ENCODE measurements around the gene EMD.
A peak's percentile ranks its signal among the peaks of the same experiment; 100 is the strongest.

EMD gene

GRCh38 chrX:154368630-154369448, 10.3 kb upstream of the EMD start:
- Histone ChIP-seq H3K79me2 (ENCODE audit: insufficient read depth, low read length) (0 out of 2 replicates have a peak, but pooled peaks cover 7% of the 10 kb centered on the region), H3K9me2 (replicated peaks; ENCODE audit: insufficient read depth, low read length) (no peaks in the 10 kb centered on the region), H3K9me3 (ENCODE audit: insufficient read depth, low read length) (no peaks in the 10 kb centered on the region), H4K20me1 (ENCODE audit: low read depth, low read length) (no peaks in the 10 kb centered on the region), H3K27ac (ENCODE audit: low read depth, low read length) (peak overlapping the region; percentile 32), H3K9ac (ENCODE audit: low read length) (peak overlapping the region; percentile 79), H3K4me3 (ENCODE audit: insufficient read depth, low read length, poor library complexity, severe bottlenecking) (peak overlapping the region; percentile 59), H3K36me3 (ENCODE audit: low read length) (no peaks in the 10 kb centered on the region), H3F3A (ENCODE audit: insufficient read depth) (no peaks in the 10 kb centered on the region), H3K4me2 (ENCODE audit: low read depth, low read length, poor library complexity, severe bottlenecking) (peak overlapping the region; percentile 91), H2AFZ (ENCODE audit: low read depth, low read length, severe bottlenecking) (no peak overlapping the region), H3K27me3 (ENCODE audit: low read length) (no peaks in the 10 kb centered on the region)
- TF ChIP-seq EZH2phosphoT487 (conservative IDR thresholded peaks at IDR 0.05; ENCODE audit: low read length) (no peak), CTCF (IDR thresholded peaks at IDR 0.05; ENCODE audit: insufficient read depth, low read length, poor library complexity, severe bottlenecking) (no peak)

DNA sequence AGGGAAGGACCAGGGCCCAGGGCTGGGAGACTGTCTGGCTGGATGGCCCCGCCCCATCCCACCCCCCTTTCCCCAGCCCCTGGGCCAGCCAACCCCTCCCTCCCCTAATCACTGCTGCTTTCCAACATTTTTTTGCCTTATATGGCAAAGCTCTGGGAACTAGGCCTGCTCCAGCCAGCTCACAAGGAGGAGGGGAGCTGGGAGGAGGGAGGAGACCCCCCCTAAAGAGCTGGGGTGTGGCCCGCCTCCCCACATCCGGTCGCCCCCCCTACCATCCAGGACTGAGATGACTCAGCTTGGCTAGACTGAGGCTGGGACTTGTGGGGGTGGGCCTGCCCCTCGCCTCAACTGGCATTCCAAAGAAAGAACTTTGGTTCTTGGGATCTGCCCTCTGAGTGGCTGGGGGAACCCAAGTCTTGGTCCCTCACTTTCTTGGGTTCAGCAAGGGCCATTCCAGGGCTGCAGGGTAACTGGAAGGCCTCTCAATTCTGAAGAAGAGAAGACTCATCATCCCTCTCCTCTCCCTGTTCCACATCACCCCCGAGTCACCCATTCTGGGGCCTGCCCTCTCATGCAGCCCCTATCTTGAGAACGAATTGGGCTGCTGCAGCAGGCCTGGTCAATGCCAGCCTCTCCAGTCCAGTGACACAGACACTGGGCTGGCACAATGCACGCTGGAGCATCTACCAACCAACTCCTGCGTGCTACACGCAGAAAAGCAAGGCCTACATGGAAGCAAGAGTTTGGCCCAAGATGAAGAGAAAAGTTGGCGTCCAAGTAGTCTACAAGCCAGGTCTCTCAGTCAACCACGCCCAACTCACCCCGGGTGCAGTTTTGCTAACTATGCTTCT, 9.4 kb upstream of the EMD start:
- no peaks in the 10 kb centered on the region for H3F3A ChIP-seq (ENCODE audit: insufficient read depth)
- peak overlapping the region; percentile 91 for H3K4me2 ChIP-seq (ENCODE audit: low read depth, low read length, poor library complexity, severe bottlenecking)
- H3K9me3 ChIP-seq (ENCODE audit: insufficient read depth, low read length), result no peaks in the 10 kb centered on the region
- H3K36me3 ChIP-seq (ENCODE audit: low read length), result no peaks in the 10 kb centered on the region
- peak overlapping the region; percentile 59 for H3K4me3 ChIP-seq (ENCODE audit: insufficient read depth, low read length, poor library complexity, severe bottlenecking)
- H3K9ac ChIP-seq (ENCODE audit: low read length), result peak overlapping the region; percentile 79
- 0 out of 2 replicates have a peak, but pooled peaks cover 7% of the 10 kb centered on the region for H3K79me2 ChIP-seq (ENCODE audit: insufficient read depth, low read length)
- no peaks in the 10 kb centered on the region for H3K9me2 ChIP-seq (replicated peaks; ENCODE audit: insufficient read depth, low read length)
- no peak overlapping the region for H2AFZ ChIP-seq (ENCODE audit: low read depth, low read length, severe bottlenecking)
- peak overlapping the region; percentile 67 for H3K27ac ChIP-seq (ENCODE audit: low read depth, low read length)
- no peaks in the 10 kb centered on the region for H4K20me1 ChIP-seq (ENCODE audit: low read depth, low read length)
- H3K27me3 ChIP-seq (ENCODE audit: low read length), result no peaks in the 10 kb centered on the region
- TF ChIP-seq CTCF (IDR thresholded peaks at IDR 0.05; ENCODE audit: insufficient read depth, low read length, poor library complexity, severe bottlenecking) (no peak), EZH2phosphoT487 (conservative IDR thresholded peaks at IDR 0.05; ENCODE audit: low read length) (no peak)

- peak overlapping the region; percentile 79 for H3K9ac ChIP-seq (ENCODE audit: low read length)
- 0 out of 2 replicates have a peak, but pooled peaks cover 7% of the 10 kb centered on the region for H3K79me2 ChIP-seq (ENCODE audit: insufficient read depth, low read length)
- no peaks in the 10 kb centered on the region for H3F3A ChIP-seq (ENCODE audit: insufficient read depth)
- no peaks in the 10 kb centered on the region for H4K20me1 ChIP-seq (ENCODE audit: low read depth, low read length)
- H2AFZ ChIP-seq (ENCODE audit: low read depth, low read length, severe bottlenecking), result no peak overlapping the region
- no peaks in the 10 kb centered on the region for H3K36me3 ChIP-seq (ENCODE audit: low read length)
- peak overlapping the region; percentile 59 for H3K4me3 ChIP-seq (ENCODE audit: insufficient read depth, low read length, poor library complexity, severe bottlenecking)
- H3K9me2 ChIP-seq (replicated peaks; ENCODE audit: insufficient read depth, low read length), result no peaks in the 10 kb centered on the region
- H3K9me3 ChIP-seq (ENCODE audit: insufficient read depth, low read length), result no peaks in the 10 kb centered on the region
- TF ChIP-seq CTCF (IDR thresholded peaks at IDR 0.05; ENCODE audit: insufficient read depth, low read length, poor library complexity, severe bottlenecking) (no peak), EZH2phosphoT487 (conservative IDR thresholded peaks at IDR 0.05; ENCODE audit: low read length) (no peak)
- H3K27me3 ChIP-seq (ENCODE audit: low read length), result no peaks in the 10 kb centered on the region
- H3K4me2 ChIP-seq (ENCODE audit: low read depth, low read length, poor library complexity, severe bottlenecking), result peak overlapping the region; percentile 91
- H3K27ac ChIP-seq (ENCODE audit: low read depth, low read length), result peak overlapping the region; percentile 67
These were observed 8.6 kb upstream of the EMD start for GRCh38 chrX:154370300-154371016.

Measured in SU-DHL-6 (cell line).